Esophagus mucosa (tissue), 1 donor: ENCODE data around the gene BID. TPM values are rescaled to one million over a fixed set of nuclear protein-coding genes. Genes with fewer than 3 reads are reported as not detected.
"Not testable (repeated sequence)": the region's sequence is repeated elsewhere in the genome, so short reads cannot be mapped to it uniquely, and the experiment has no call there.

Experiments
- ATAC-seq: fragments of 200-7000 bp; cut with Tn5 transposase; one replicate; pipeline ENCODE4 v1.9.1; 2020
- total RNA-seq: library from RNA; stranded (reverse); gene quantifications from one replicate; pipeline ENCODE4 v1.2.4, GENCODE V29; 2023
- donor health status: DM: yes; HTN: yes; CAD: no.

Gene BID
- total RNA-seq, 1 donor from 2014 or later: 12.3 TPM

DNA sequence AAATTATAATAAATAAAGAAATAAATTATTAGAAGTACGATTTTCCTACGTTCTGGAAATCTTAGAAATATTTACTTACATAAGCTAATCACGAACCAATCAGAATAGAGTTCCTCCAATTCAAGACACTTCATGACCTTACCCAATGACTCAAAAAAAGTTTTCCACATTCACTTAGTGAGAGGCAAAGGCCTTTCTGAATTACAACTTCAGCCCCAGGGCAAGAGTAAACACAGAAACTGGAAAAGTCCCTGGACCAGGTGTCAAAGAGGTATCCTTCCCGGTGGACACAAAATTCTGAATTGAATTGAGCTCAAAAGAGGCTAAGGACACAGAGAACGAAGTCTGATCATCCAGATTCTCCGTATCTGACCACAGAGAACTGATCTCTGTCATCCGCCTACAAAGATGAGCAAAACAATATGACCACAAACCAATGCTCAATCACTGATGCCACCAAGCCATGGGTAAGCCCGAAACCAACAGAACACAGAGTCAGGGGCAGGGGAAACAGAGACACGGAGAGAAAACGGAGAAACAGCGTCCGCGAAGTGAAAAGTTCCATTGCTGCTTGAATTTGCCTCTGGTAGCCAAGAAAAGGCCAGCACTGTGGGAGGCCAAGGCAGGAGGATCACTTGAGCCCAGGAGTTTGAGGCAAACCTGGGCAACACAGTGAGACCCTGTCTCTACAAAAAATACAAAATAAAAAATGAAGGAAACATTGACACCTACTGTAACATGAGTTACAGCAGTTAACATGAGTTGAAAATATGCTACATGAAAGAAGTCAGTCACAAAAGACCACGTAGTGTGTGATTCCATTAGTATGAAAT, 6.8 kb downstream of the BID start:
- ATAC-seq: no peak

DNA sequence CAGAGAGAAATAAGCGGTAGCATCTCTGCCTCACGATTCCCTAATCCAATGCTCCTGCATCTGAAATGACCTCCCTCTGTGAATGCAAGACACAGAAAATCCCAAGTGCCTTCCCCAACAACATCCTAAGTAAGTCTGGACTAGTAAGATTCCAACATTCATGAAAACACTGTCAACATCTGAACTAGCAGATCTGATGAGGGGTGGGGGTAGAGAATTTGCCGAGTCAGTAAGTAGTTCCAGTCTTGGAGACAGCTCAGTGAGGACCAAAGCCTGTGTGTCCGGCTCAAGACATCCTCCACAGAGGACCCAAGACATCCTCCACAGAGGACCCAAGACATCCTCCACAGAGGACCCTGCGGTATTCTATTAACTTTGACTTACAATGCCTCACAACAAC, 9.4 kb downstream of the BID start:
- not testable (repeated sequence) for ATAC-seq

DNA sequence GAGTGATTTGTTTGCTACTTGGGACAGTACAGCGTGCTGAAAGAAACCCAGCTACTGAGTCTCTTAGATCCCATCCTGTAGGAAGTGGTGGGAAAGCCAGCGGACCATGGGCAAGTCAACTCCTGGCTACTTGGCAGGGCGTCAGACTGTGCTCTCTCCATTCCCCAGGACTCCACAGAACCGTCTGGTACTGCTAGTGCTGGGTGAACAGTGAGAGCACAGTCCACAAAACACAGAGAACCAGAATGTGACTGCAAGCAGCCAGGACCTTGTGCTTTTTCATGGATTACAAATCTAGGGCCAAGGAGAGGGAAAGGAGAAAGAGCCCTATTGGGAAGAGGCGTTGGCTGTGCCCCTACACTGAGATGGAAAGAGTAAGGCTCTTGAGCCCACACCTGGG, 10.2 kb downstream of the BID start:
- ATAC-seq: no peak

DNA sequence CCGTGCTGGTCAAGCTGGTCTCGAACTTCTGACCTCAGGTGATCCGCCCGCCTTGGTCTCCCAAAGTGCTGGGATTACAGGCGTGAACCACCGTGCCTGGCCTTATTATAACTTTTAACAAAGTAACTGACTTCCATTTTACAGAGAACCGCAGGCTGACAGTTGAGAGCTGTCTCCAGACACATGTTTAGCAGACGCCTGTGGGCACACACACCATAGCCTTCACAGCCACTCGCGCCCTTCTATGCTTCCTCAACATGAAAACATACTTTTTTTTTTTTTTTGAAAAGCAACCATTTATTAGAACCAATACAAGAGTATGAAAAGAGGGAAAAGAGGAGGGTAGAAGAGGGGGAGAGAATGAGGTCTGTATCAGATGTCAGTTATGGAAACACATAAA, 10.8 kb downstream of the BID start:
- ATAC-seq: not testable (repeated sequence)

DNA sequence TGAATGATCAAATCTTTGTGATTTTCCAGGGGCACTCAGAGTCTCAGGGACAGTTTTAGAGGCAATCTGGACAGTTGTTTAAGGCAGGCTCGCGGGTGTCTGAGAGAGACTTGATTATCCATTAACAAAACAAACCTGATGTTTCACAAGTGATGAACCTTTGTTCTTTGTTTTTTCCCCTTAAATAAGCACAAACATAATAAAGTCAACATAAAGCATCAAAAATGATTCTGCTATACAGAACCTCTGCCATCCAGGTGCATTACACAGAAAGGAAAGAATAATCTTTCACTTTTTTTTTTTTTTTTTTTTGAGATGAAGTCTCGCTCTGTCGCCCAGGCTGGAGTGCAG, 13.2 kb downstream of the BID start:
- ATAC-seq: no peak

DNA sequence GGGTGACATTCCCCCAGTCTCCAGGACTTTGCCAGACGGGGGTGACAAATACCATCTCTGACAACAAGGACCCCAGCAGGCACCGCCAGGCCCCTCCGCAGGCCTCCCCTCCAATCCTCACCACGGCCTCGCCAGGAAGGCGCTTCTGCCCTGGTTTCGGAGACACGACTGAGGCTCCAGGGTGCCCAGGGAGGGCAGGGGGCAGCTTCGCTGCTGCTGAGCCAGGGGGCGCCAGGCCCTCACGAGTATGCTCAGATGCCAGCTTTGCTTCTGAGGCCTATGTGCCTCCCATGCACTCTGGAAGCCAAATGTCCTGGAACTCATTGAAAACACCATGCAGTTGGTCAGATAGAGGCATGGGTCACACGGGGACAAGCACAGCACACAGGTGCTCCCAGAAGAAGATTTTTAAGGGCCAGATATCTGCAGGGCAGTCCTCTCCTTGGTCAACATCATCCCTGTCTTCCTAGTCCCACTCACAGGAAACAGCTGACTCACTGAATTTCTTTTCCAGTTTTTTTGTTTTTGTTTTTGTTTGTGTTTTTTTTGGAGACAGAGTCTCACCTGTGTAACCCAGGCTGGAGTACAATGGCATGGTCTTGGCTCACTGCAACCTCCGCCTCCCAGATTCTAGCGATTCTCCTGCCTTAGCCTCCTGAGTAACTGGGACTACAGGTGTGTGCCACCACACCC, 19.9 kb downstream of the BID start:
- no peak for ATAC-seq

DNA sequence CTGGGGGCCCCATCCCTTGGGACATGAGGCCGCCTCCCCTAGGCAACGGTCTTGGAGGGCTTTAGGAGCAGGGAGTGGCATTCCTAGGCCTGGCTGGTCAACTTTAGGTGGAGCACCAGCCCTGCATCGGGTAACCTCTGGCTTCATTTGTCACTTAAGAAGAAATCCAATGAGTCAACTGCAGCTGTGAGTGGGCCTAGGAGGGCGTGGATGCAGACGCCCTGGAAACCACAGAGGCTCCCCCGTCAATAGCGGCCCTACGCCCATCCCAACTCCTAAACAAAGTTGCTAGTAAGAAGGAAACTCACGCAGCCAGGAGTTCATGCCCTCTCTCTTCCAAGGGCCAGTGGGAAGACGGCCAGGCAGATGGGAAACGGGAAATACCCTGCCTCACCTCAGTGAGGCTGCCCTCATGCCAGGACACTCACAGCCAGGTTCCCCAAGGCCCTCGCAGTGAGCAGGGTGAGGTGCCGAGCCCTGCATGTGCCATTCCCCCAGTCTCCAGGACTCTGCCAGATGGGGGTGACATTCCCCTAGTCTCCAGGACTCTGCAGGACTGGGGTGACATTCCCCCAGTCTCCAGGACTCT, 20.8 kb downstream of the BID start:
- no peak for ATAC-seq

DNA sequence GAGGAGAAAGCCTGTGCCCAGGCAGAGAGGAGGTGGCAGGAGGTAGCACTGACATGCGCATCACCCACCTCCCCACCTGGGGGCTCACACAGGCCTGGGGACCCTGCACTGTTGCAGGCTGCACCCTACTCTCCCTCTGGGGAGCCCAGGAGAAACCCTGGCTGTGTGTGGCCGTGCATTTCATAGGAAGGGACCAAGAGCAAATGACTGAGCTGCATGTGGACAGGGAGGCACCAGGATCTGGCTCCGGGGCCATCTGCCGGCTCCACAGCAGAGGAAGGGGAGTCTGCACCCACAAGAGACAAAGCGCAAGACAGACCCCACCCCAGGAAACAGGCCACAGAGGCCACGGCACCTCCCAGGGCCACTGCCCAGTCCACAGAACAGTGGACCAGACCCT, 22.7 kb downstream of the BID start:
- ATAC-seq: peak; percentile 23

DNA sequence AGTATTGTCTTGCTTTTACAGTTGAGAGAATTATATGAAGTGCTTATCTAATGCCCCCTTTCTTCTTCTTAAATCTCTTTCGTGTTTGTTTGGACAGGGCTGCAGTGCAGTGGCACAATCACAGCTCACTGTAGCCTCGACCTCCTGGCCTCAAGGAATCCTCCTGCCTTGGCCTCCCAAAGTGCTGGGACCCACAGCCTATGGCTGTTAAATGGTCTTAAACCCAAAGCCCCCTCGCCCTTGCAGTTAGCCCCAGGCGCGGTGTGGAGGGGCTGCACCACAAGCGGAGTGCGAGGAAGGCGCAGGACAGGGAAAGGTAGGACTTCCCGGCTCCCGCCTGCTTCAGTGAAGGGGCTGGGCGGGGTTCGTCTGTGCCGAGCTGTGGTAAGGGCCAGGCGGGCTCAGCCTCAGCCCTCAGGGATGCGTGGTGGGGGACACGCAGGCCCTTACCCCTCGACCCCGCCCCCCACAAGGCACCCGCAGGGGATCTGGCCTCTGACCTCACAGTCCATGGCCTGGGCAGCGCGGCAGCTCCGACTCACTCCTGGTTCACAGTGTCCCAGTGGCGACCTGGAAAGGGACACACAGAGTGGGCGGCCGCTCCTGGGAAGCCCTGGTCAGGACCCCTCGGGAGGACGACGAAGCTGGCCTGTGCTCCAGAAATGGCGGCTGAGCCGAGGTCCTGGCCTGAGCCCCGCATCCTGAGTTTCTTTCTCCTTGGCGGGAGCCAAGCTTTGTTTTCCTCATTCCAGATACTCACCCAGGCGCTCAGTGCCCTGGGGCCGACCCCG, 24.5 kb downstream of the BID start:
- peak; percentile 15 for ATAC-seq

DNA sequence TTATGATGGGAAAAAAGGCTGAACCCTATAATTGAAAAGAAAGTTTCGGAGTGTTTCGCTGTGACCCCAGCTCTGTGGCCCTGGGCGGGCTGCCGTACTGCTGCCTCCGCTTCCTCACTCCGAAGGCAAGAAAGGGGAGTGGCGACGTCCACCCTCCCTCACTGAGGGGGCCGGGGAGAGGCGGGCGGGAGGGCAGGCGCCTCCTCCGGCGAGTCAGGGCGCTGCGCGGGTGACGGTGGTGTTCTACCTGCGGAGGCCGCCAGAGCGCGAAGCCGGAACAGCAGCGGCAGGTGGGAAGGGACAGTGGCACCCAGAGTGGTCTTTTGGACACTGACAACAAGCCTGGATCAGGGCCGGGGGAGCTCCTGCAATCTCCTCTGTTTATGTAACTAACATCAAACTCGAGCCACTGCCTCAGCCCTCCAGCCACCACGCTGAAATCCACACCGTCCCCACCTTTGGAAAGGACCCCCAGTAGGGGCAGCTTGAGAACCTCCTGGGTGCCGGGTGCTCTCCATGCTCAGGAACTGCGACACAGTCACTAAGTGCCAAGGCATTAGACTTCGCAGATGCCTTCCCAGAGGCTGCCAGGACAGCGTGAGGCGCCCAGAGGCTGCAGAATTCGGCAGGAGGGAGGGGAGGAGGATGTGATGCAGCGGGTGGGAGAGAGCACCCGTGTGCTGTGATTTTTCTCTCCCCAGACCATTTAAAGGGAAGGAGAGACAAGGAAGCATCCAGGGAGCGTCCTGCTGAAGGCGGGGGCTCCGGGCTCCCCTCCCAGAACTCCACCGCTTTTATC, 25.5 kb downstream of the BID start:
- ATAC-seq: no peak

DNA sequence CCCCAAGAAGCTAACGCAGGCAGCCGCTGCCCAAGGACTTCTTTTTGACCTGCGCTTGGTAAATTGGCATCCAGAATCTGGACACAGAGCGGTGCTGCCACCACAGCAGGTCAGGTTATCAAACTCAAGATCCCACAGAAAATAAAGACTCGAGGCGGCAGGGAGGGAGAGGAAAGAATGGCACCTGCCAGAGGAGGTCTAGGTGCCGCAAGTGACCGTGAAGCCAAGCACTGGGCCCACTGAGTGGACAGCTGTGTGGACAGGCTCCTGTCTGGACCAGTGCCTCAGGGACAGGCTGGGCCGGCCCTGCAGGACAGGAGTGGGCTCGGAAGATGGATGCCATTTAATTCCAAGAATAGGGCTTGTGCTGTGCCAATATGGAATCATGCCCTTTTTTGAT, 27.4 kb downstream of the BID start:
- ATAC-seq: no peak

DNA sequence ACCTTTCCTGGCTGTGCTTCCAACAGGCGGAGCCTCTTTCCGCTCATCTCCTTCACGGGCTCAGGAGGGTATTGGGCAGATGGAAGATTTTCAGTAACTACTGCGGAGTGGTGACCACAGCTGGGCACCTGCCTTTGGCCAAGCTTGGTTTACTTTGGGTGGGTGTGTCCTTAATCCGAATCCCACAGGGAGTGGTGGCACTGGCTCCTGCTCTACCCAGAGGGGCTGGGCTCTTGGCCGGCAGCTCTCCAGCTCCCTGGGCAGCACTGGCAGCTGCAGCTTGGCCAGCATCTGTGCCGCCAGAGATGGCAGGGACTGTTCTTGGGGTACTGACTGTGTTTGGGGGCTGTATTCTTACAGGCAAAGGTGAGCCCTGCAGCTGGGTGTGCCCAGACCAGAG, 29.8 kb downstream of the BID start:
- peak; percentile 4 for ATAC-seq

DNA sequence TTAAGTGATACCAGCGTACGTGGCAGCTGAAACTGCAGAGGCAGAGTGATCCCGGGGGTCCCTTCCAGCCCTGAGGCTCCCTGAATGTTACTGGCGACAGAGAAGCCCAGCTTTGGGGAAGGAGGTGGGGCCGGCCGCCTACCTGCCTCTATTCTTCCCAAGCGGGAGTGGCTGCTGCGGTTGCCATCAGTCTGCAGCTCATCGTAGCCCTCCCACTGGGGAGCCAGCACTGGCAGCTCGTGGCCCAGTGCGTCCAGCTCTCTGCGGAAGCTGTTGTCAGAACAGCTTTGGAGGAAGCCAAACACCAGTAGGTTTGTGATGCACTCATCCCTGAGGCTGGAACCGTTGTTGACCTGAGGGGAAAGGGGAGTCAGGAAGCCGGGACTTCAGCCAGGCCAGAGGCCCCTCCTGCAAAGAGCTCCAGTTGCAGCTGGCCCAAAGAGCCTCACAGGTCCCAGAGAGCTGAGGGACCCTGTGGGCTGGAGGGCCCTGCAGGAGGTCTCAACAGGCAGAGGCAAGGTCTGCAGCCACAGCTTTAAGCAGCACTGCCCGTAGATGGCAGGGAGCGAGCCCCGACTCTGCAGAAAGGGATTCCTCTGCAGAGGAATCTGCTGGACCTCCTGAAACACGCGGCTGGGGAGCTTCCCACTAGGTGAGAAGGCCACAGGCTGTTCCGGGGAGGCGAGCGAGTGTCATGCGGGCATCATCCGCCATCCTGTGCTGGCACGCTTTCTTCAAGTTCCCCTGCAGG, 30.4 kb downstream of the BID start:
- ATAC-seq: peak; percentile 13

DNA sequence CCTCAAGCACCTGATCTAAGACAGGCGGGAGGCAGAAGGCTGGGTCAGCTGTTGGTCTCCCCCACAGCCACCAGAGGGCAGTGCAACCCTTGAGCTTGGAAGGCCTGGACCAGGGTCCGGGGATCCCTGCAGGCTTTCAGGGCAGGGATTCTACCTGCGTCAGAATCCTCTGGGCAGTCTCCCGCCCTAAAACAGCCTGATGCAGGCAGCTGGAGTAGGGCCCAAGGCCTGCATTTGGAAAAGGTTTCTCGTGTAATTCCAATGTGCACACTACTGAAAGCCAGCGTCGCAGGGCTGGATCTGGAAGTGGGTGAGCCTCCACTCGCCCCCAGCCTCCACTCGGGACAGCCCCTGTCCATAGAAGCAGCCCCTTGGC, 31.8 kb downstream of the BID start:
- ATAC-seq: peak; percentile 70

DNA sequence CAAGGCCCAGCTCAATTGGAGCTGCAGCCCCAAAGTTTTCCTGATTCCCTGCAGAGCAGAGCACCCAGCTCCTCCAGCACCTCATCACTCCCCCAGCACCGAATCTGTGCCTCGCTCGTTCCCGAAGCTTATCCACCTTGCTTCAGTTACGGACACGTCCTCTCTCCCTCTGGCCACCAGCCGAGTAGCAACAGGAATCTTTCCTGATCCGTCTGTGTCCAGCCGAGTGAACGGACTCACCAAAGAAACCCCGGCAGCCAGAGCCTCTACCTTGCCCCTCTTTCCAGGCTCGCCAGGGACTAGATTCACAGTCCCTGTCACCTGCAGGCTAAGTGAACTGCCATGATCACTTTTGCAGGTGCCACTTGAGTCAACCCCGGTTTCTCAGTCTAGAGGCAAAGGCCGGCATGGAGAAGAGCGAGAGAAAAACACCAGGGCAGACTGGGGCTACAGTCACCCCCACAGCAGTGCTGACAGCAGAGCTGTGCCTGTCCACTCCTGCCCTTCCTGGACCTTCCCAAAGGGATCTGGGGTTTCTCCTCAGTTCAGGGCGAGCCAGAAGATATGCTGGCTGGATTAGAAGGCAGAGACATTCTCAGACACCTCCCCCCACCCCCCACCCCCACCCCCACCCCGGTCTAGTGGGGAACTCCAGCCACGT, 32.3 kb downstream of the BID start:
- no peak for ATAC-seq

DNA sequence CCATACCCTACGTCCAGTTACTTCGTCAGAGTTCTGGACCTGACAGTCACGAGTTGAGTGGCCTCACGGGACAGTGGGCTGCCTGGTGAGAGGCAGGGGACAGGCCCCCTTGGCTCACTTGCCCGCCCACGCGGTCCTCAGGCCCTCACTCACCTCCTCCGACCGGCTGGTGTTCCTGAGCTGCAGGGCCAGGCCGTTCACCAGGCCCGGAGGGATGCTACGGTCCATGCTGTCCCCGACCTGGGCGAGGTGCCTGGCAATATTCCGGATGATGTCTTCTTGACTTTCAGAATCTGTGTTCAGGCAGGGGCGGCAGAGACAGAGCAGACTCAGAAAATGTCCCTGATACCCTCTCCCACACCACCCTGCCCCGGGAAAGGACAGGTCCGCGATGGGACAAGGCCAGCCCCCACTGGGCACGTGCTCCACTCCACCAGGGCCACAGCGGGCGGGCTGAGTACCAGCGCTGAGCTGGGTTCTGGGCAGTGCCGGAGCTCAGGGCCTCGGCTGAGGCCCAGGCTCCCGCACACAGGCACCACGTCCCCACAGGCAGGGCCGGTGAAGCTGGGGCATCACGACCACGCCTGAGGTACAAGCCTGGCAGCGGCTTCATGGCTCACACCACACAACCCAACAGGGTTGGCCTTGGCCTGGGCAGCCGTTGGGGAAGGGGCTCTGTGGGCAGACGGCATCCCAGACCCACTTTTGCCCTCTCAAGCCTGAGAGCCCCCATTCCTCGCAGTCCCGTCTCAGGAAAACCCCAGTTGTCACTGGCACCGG, 34.9 kb downstream of the BID start:
- ATAC-seq: no peak

DNA sequence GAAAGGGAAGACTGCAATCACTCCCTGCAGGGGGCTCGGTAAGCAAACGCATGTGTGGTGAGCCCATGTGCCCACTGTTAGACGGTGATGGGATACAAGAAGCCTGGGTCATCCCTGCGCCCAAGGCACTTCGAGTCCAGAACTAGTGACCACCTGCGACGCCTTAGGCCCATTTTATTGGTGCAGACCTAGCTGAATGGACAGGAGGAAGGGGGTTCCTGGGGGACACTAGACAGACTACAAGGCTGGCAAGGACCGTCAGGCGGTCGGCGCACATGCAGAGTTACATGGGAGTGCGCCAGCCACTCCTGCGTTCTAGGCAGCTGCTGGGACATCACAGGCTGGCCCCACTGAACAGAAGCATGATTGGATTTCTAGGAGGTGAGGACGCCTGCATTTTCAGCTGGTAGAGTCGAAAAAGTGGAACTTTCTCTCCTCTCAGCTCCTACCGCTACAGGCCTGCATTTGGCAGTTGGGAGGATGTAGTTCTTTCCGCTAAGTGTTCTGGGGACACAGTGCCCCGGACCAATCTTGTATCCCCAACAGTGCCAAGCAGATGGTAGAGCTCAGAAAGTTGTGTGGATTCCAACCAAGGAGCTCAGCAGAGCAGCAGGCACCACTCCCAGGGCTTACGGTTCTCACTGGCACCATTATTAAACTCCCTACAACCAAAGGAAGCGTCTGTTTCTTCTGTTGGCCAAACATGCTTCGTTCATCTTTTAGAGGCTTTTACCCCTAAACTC, 35.7 kb downstream of the BID start:
- no peak for ATAC-seq

DNA sequence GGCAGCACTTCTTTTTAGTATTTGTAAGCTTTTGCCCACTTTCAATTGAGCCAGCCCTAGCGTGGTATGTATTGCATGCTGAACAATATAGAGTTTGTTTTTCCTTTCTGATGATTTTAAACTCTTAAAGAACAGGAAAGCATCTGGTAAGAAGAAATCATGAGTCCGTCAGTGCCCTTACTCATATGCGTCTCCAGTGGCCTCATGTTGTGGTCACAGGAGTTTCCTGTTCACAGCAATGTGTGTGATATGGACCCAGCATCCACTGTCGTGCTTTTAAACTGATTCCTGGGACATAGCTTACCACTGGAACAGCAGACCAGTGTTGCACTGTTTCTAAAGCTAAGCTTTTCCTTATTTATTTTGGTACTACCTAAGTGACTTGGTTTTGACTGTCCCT, 40.1 kb downstream of the BID start:
- no peak for ATAC-seq

DNA sequence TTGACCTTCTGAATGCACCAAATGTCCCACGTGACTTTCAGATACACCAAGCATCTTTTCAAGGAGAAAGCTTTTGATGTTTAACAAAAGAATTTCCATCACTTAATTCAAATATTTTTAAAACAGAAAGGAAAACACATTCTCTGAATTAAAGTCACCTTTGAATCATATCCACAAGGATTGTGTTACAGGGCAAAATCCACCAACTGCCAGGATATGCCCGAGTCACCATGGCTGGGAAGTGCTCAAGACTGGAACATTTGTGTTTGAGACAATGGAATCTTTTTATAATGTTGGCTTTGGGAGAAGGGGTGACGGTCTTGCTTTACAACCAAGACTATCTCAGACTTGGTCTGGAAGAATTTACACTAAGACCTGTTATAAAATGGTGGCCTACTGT, 40.8 kb downstream of the BID start:
- ATAC-seq: no peak
